Measurements from ENCODE around the gene NHERF1. TPM values are rescaled to one million over a fixed set of nuclear protein-coding genes. Genes with fewer than 3 reads are reported as not detected.
A peak's percentile ranks its signal among the peaks of the same experiment; 100 is the strongest.

The NHERF1 gene
- polyA plus RNA-seq, 5 donors, result 37.9 to 74.9 (median 44.8) TPM

DNA sequence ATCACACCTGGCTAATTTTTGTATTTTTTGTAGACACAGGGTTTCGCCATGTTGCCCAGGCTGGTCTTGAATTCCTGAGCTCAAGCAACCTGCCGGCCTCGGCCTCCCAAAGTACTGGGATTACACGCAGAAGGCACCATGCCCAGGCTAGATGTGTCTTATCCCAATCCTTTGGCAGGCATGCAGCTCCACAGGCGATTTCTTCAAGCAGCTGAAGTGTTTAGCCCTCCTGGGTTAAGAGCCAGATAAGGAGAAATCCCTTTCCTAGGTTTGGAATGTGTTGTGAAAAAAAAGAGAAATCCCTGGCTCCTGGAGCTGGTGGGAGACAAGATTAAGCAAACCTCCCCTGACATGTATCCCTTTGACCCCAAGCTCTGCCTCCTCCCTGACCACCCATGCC is 2.1 kb upstream of the NHERF1 start:
- no peak for DNase-seq

GRCh38 chr17:74746922-74747321 is 1.5 kb upstream of the NHERF1 start:
- DNase-seq, result no peak

GRCh38 chr17:74748279-74748528 is 224 bp upstream of the NHERF1 start:
- no peak for DNase-seq

- no peak for DNase-seq
Measured at GRCh38 chr17:74749279-74750038, 1.0 kb downstream of the NHERF1 start.

DNA sequence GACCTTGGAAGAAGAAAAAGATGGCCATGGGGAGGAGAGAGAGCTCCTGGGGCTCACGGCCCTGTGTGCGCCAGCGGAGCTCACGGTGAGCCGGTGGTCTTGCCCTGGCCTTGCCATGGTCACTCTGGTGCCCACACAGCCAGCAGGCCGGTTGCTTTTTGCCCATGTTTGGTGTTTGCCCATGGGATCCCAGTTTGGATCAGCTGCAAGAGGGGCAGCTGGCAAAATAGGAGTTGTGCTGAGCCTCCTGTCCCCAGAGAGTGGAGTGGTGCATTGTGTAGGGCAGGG is 1.6 kb downstream of the NHERF1 start:
- no peak for DNase-seq

DNA sequence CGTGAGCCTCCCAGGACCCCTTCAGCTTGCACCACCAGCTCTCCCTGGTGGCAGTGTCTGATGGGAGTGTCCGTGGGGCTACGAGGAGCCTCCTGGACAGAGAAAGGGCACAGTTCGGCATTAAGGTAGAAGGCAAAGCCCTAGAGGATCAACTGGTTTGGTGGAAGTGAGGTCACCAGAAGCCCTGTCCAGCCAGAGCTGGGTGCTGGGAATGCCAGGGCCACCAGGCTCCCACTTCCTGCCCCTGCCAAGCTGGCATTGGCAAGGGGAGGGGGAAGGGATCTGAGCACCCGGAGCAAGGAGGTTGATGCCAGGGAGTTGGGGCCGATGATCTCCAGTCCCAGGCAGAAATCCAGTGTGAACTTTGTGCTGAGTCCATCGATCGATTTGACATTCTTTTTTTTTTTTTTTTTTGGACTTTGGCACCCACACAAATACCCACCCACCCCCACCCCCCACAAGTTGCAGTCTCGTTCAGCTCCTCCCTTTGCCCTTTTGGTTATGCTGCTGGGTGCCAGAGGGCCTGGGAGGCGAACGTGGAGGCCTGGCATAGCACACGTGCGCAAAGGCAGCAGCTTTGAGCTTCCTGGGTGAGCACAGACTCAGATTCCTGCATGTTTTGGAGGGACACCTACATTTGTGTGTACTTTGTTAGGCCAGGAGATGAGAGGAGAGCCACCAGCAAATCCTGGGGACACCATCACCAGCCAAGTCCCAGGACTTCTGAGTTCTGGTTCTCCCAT is 2.1 kb downstream of the NHERF1 start:
- DNase-seq, result no peak

- DNase-seq, result no peak
Measured at GRCh38 chr17:74752415-74752814, 4.0 kb downstream of the NHERF1 start.

GRCh38 chr17:74752822-74753401 is 4.5 kb downstream of the NHERF1 start:
- DNase-seq, result no peak

GRCh38 chr17:74754832-74755231 is 6.4 kb downstream of the NHERF1 start:
- no peak for DNase-seq

GRCh38 chr17:74755533-74755932 is 7.1 kb downstream of the NHERF1 start:
- no peak for DNase-seq

GRCh38 chr17:74756891-74757290 is 8.5 kb downstream of the NHERF1 start:
- no peak for DNase-seq

DNA sequence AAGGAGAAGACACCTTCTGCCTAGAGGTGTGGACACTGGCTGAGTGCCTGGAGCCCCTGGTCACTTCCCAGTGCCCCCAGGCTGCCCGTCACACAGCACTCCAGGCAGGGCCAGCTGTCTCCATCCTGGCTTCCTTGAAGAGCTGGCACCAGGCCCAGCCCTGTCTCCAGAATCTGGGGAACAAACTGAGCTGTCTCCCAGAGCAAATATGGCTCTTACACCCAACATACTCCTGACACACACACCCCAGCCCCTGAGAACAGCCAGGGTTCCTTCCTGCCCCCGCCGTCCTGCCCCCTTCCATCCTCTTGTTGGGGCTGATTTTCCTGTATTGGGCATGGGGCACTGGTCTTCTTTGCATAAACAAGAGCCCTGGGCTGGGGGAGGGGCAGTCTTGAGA is 9.1 kb downstream of the NHERF1 start:
- DNase-seq, result no peak

DNA sequence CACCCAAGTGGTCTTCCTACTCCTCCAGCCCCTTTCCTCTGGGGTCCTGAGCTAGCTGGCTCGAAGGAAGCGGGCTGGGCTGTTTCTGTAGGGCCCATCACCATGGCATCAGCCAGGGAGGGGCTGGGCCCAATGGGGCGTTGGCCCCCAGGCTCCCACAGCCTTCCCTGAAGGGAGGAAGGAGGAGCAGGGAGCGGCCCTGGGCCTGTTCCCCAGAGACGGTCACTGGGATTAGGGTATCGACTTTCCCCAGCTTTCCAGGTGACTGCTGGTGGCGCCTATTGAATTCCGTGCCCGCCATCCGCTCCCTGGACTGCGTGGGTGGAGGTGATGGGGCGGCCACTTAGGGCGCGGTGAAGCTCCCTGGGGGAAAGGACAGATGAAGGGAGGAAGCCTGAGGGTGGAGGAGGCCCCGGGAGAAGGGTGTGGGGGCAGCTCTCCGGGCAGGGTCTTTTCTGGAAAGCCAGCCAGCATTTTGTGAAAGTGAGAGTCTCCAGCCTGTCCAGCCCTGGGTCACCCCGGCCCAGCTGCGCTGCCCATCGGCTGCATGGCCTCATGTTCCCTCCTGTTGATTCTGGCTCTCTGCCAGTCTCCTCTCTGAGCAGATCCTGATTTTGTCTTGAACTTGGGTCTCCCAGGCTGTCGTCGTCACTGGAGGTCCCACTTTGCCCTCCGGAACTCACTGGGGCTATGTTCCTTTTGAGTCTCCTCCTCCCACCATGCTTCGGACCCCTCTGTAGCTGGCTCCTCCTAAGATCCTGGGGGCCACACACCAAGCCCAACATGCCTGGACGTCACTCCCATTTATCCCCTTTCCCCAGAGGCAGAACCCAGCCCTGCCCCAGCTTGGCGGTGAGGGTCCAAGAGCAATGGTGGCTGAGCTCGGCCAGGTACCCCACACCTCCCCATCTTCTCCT is 9.8 kb downstream of the NHERF1 start:
- no peak for DNase-seq

- DNase-seq, result no peak
Measured at GRCh38 chr17:74758848-74759168, 10.4 kb downstream of the NHERF1 start.

- no peak for DNase-seq
Measured at GRCh38 chr17:74759243-74759801, 10.9 kb downstream of the NHERF1 start.

- DNase-seq, result no peak
Measured at GRCh38 chr17:74759941-74760340, 11.5 kb downstream of the NHERF1 start.

GRCh38 chr17:74760404-74761105 is 12.1 kb downstream of the NHERF1 start:
- DNase-seq, result no peak

DNA sequence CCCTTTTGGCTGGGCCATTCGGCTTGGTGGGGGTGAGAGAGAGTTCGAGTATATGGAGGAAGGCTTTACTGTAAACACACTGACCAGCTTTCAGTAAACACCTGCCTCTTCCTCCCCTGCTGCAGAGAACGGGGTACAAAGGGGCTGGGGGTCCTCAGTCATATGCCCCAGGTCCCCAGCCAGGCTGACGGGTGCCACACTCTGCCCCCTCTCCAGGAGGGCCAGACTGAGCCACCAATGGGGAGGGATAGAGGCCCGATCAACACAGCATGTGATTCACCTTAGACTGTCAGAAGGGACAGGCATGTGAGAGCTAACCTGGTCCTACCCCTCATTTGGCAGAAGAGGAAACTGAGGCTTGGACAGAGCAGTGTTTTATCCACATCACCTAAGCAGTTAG is 13.0 kb downstream of the NHERF1 start:
- no peak for DNase-seq

- no peak for DNase-seq
Measured at GRCh38 chr17:74761931-74762330, 13.5 kb downstream of the NHERF1 start.

- peak in 1 of 2 donors; percentile 75 for DNase-seq
Measured at GRCh38 chr17:74763565-74764387, 15.3 kb downstream of the NHERF1 start.

Data from right lung (tissue), 5 donors.